ENCODE measurements around the gene DGKH.

DGKH gene

GRCh38 chr13:42280537-42280936 lies 232.1 kb downstream of the DGKH start:
- DNase-seq (ENCODE audit: low spot score): no peak

- no peak for DNase-seq (ENCODE audit: low spot score)
These were observed 235.1 kb downstream of the DGKH start for GRCh38 chr13:42283574-42283973.

- DNase-seq (ENCODE audit: low spot score): no peak
These were observed 235.6 kb downstream of the DGKH start for GRCh38 chr13:42284068-42284467.

Data from HuH-7 (cell line).